ENCODE measurements around the gene GINS1.
A peak's percentile ranks its signal among the peaks of the same experiment; 100 is the strongest.

GINS1 gene

DNA sequence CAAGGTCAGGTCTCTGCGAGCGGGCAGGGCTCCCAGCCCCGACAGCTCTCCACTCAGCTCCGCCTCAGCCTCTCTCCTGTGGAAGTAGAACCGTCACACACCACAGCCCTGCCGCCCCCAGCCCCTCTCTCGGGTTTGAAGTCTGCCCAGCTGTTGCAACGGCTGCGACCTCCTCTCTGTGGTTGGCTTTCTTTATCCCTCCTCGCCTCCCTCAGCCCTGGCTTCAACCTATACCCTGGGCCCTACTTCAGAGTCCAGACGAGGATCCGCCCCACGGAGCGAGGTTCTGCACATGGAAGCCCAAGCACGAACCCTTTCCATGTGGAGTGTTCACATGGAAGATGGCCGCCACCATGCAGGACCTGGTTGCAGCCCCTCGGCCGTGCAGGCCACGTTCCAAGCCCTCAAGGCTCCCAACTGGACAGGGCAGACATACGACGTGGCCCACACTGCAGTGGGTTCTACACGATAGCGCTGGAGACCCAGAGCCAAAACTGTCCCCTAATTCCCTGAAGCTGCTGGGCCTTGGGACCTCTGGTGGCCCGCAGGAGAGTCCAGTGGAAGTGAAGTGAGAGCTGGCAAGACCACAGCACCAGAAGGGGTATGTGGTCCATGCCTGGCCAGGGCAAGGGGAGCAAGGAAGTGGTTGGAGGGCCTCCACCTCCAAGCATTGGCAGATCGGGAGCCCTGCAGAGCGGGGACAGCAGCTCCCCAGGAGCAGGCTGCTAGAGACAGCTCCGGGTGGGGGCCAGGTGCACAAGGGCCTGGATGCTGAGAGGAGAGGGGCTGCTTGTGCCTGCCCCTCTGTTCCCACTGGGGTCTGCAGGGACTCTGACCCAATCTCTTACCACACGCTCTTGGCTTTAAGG, 69.8 kb downstream of the GINS1 start:
- no peak for DNase-seq

- DNase-seq, result no peak
These were observed 71.6 kb downstream of the GINS1 start for GRCh38 chr20:25478889-25479568.

DNA sequence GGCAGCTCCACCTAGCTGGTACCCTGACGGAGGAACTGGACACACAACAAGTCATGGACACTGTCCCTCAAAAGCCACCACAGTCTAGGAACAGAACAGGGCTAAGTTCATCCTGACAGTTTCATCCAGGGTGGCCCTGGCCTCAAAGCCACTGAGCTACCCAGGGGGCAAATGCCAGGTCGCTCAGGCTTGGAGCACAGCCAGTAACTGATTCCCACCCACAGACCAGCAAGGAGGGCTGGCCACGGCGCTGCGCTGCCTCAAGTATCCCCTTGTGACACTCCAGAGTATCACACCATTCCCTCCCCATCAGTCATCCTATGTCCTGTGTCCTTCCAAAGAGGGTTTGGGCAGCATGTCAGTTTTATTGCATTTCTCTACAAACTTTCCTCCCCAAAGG, 72.2 kb downstream of the GINS1 start:
- no peak for DNase-seq

DNA sequence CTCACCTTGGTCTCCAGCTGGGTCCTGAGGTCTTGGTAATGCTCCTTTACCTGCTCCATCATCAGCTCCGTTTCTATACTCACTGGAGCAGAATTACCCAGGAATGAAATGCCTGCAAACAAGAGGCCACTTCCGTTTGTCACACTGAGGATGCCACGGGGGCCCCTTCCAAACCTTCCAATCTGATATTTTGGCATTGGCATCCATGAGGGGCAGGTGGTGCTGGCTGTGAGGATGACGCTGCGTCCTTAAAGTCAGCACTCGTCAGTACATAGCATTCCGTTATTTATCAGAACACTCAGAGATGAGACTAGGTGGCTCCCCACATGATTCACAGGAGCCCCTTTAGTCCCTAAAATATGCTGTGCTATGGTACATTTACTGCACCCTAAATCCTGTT, 72.7 kb downstream of the GINS1 start:
- no peak for DNase-seq

DNA sequence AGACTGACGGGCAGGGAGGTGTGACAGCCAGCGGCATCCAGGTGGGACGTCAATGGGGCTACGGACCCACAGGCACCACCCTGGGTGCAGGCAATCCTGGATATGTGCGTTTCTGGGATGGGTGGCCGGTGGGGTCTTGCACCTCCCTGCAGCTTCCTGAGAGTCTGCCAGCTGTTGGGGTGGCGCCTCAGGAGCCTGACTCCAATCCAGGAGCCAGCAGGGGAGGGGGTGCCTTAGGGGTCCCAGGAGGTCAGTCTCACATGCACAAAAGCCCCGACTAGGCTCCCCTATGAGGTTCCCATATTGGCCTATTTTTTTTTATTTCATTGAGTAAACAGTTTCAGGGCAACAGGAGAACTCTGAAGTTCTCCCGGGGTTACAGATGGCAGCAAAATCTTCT, 73.3 kb downstream of the GINS1 start:
- no peak for DNase-seq

DNA sequence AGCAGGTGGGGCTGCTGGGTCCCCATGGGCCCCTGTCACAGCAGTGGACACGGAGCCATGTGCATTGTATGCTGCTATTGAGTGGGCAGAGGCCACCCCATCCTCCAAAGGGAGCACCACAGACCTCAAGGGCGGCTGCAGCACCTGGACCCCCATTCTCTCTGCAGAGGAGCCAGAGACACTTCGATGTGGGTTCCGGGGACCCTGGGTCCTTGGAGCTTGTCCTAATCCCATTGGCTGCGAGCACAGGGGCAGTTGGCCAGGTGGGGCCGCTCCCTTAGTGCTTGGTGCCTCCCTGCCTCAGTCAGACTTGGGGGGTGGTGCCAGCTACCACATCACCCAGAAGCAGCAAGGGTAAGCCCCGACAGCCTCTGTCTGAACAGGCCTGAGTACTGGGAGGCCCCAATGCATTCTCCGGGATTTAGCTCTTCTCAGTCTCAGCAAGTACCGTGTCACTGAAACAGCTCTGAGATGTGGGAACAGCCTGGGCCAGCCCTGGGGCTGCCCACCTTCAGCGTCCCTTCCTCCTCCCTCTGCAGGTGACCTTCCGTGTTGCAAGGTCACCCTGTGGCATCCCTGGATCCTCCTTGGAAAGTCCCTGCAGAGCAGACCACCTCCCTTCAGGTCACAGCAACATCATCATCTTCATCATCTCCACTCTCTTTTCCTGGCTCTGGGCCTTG, 73.9 kb downstream of the GINS1 start:
- DNase-seq, result no peak

GRCh38 chr20:25481918-25482253, 74.4 kb downstream of the GINS1 start:
- DNase-seq, result no peak

- DNase-seq, result no peak
These were observed 76.1 kb downstream of the GINS1 start for GRCh38 chr20:25483431-25484132.

DNA sequence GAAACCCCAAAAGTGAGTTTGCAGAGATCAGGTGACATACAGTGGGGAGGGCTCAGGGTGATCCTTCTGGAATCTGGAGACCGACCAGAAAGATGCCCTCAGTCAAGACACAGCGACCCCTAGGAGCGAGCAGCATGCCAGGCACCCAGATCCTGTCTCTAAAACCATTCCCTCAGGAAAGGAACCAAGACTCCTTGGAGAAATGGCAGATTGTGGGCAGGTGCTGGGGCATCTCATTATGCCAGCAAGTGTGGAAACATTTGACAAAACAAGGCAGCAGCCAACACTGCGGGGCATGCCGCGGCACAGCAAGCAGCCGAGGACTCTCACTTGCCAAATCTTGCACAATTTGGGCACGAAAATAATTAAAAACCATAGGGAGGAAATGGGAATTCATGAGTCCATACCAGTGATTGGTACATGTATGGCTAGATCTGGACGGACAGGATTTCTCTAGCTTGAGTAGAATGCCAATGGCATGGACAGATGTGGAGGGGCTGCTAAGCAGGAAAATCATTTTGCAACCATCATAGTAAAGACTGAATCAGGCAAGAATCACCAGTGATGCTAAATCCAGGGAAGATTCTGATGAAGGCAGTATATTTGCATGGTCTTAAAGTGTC, 76.9 kb downstream of the GINS1 start:
- no peak for DNase-seq

DNA sequence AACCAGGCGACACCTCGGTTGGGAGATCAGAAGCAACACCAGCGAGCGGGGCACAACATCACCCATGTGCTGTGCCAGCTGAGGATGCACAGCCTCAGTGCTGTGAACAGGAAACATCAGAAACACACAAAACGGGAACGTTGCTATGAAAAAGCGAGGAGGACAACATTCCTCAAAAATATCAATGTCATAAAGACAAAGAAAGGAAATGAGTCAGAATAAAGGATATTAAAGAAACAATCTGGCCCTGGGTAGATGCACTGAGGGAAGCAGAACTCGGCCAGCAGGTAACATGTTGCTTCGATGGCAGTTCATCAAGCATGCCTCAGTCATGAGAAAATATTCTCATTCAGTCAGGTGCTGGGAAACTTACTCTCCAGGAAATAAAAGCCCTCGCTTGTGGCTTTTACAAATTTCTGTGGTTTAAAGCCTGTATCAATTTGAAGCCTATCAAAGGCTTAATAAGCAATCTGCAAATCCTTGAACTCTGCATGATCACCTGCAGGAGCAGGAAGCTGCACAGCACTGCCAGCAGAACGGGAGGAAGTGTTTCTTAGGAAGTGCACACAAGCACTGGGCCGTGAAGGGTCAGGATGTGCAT, 77.5 kb downstream of the GINS1 start:
- DNase-seq, result no peak

- DNase-seq, result no peak
These were observed 78.4 kb downstream of the GINS1 start for GRCh38 chr20:25485872-25486271.

DNA sequence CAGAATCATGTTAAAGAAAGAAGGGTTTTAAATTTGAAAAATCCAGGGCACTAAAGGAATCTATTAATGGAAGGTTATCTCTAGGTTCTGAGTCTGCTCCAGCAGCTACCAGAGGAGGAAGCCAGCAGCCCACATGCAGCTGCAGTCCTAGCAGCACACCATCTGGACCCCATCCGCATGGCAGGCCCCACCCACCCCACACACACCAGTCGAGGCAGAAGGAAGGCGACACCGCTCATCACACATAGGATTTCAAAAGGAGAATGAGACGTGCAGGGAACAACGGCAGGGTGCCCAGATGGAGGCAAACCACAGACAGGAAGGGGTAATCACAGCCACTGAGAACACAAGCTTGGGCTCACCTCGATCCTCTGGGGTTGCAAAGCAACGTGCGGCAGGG, 78.9 kb downstream of the GINS1 start:
- peak; percentile 35 for DNase-seq

- DNase-seq, result no peak
These were observed 79.8 kb downstream of the GINS1 start for GRCh38 chr20:25487306-25487705.

- no peak for DNase-seq
These were observed 80.5 kb downstream of the GINS1 start for GRCh38 chr20:25487975-25488374.

- DNase-seq, result no peak
These were observed 81.9 kb downstream of the GINS1 start for GRCh38 chr20:25489221-25489871.

DNA sequence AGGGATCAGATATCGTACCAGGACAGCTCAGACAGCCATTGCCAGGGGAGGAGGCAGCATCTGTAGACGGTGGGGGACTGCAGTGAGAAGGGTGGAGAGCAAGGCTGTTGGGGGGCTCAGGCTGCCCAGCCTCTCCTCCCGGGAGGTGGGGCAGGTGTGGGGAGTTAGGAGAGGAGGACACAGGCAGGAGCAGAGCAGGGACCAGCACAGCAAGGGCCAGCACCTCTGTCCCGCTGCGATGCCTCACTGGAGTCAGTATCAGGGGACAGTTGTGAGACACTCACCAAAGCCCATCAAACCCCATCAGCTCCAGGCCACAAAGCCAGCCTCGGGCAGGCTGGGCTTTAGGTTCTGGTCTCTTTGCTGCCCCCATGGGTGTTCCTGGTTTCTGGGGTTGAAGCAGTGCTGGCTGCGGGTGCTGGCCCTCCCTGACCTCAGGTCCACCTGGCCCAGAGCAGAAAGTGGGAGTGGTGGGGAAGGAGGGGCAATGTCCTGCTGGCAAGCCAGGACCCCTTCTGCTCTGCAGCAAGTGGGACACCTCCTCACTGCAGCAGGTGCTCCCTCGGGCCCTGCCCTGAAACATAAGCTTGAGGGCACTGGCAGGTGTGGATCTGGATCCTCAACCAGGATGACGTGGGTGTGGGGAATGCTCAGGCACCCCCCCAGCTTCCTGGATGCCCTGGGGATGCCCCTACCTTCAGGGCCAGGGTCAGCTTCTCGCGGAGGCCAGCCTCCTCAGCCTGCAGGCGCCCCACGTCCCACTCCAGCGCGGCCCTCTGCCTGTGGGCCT, 83.4 kb downstream of the GINS1 start:
- no peak for DNase-seq

GRCh38 chr20:25491446-25492038, 84.1 kb downstream of the GINS1 start:
- DNase-seq, result no peak

DNA sequence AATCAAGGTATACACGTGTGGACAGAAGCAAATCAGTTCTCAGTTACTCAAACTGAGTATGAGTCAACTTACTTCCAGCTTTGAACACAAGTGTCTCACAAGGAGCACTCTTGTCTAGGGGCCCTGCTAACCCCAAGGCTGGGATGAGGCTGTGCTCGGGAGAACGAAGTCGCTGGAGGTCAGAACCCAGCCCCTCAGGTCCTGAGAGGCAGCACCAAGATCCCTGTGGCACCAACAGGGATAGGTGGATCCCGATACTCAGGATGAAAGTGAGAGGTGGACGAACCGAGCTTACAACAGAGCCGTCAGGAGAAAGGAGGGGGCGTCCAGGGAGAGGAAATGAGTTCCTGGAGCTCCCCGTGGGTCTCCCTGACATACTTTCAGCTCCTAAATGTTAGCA, 85.7 kb downstream of the GINS1 start:
- no peak for DNase-seq

- DNase-seq, result no peak
These were observed 86.5 kb downstream of the GINS1 start for GRCh38 chr20:25493748-25494505.

Measured in fibroblast of skin of abdomen (primary cell).